ENCODE data around the gene LRG1. TPM values are rescaled to one million over a fixed set of nuclear protein-coding genes. Genes with fewer than 3 reads are reported as not detected.

LRG1 gene
- total RNA-seq, 1 experiment from 2014 or later: 0.08 TPM

- H3K4me3 ChIP-seq (ENCODE audit: low read depth in 2 of 2, low read length in 2 of 2): no peak overlapping the region
- in situ Hi-C loops (cut with HindIII; ENCODE audit: low pct_unique_long_range_greater_than_20kb, low sequenced_read_pairs) (no loop called here), intact Hi-C loops (cut with micrococcal nuclease; ENCODE audit: unreplicated experiment) (no loop called here)
- ChIA-PET POLR2A (no interaction called here), CTCF (interaction anchor here (0.6 to 1.2 kb wide), 7 partner anchors 9 to 54 kb away, joined by 3 to 11 read pairs (median 4); partner anchors contain the start of genes HDGFL2 and PLIN5)
- no peak for TF ChIP-seq TCF7L2 (IDR thresholded peaks at IDR 0.05; ENCODE audit: low read depth, low read length)
- no peak for TF ChIP-seq POLR2AphosphoS5 (IDR thresholded peaks at IDR 0.05; ENCODE audit: low read depth, low read length)
- TF ChIP-seq SIN3A (IDR thresholded peaks at IDR 0.05; ENCODE audit: borderline replicate concordance, insufficient read depth, low read depth, low read length): no peak
- TF ChIP-seq, protein P1, sequence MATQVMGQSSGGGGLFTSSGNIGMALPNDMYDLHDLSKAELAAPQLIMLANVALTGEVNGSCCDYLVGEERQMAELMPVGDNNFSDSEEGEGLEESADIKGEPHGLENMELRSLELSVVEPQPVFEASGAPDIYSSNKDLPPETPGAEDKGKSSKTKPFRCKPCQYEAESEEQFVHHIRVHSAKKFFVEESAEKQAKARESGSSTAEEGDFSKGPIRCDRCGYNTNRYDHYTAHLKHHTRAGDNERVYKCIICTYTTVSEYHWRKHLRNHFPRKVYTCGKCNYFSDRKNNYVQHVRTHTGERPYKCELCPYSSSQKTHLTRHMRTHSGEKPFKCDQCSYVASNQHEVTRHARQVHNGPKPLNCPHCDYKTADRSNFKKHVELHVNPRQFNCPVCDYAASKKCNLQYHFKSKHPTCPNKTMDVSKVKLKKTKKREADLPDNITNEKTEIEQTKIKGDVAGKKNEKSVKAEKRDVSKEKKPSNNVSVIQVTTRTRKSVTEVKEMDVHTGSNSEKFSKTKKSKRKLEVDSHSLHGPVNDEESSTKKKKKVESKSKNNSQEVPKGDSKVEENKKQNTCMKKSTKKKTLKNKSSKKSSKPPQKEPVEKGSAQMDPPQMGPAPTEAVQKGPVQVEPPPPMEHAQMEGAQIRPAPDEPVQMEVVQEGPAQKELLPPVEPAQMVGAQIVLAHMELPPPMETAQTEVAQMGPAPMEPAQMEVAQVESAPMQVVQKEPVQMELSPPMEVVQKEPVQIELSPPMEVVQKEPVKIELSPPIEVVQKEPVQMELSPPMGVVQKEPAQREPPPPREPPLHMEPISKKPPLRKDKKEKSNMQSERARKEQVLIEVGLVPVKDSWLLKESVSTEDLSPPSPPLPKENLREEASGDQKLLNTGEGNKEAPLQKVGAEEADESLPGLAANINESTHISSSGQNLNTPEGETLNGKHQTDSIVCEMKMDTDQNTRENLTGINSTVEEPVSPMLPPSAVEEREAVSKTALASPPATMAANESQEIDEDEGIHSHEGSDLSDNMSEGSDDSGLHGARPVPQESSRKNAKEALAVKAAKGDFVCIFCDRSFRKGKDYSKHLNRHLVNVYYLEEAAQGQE (IDR thresholded peaks at IDR 0.05; ENCODE audit: insufficient read depth in 1 of 2, low read depth in 2 of 2, low read length in 1 of 2): no peak
- no peak for TF ChIP-seq CTCF (IDR thresholded peaks at IDR 0.05)
- no peaks in the 10 kb centered on the region for H3K36me3 ChIP-seq (ENCODE audit: control insufficient read depth, insufficient read depth, low read length)
- no TSS peak for BruUV-seq (replicated peaks)
- no peak overlapping the region for H3K27ac ChIP-seq (ENCODE audit: low read length)
- DNase-seq (ENCODE audit: low read depth, low spot score) (no peak), ATAC-seq (no peak)
- no peaks in the 10 kb centered on the region for H3K4me1 ChIP-seq (ENCODE audit: control insufficient read depth, insufficient read depth, low read length)
- H3K9me3 ChIP-seq (ENCODE audit: control insufficient read depth, insufficient read depth, low read depth, low read length): no peaks in the 10 kb centered on the region
- no peaks in the 10 kb centered on the region for H3K27me3 ChIP-seq (ENCODE audit: control insufficient read depth, insufficient read depth, low read length)
Observed at GRCh38 chr19:4525563-4526002, 14.3 kb downstream of the LRG1 start.

DNA sequence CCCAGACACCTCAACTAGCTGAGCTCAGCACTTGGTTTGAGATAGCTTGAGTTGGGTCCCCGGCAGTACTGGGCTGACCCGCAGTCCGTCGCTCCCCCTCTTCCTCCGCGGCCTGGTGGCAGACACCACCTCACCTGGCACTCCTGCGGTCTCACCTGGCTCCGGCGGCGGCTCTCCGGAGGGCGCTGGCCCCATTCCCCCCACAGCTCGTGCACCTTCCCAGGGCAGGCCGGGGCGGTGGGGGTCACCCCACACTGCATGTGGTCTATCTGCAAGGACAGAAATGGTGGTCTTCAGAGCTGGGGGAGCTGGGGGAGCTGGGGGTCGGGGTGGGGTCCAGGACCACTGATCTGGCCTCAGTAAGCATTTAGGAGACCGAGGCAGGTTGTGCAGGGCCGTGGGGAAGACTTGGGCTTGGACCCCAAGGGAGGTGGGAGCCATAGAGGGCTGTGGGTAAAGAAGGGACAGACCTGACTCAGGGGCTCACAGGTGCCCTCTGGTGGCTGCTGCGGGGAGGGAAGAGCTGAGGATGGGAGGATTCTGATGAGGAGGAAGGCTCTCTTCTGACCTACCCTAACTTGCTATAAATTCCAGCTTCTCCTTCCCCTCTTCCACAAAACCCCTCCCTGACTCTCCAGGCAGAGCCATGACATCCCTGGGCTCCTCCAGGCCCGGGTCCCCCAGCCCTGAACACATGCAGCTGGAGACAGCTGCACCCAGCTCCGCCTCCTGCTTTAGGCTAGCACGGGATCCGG lies 14.9 kb downstream of the LRG1 start:
- ATAC-seq (peak; percentile 80), DNase-seq (ENCODE audit: low read depth, low spot score) (peak; percentile 33)
- no peaks in the 10 kb centered on the region for H3K9me3 ChIP-seq (ENCODE audit: control insufficient read depth, insufficient read depth, low read depth, low read length)
- H3K4me3 ChIP-seq (ENCODE audit: low read depth in 2 of 2, low read length in 2 of 2): no peak overlapping the region
- ChIA-PET POLR2A (no interaction called here), CTCF (interaction anchor here (0.5 to 1.0 kb wide), 8 partner anchors 8 to 801 kb away, joined by 3 to 11 read pairs (median 4); partner anchors contain the start of genes HDGFL2 and PLIN5)
- no peaks in the 10 kb centered on the region for H3K4me1 ChIP-seq (ENCODE audit: control insufficient read depth, insufficient read depth, low read length)
- in situ Hi-C loops (cut with HindIII; ENCODE audit: low pct_unique_long_range_greater_than_20kb, low sequenced_read_pairs) (no loop called here), intact Hi-C loops (cut with micrococcal nuclease; ENCODE audit: unreplicated experiment) (no loop called here)
- no peak overlapping the region for H3K27ac ChIP-seq (ENCODE audit: low read length)
- no peaks in the 10 kb centered on the region for H3K36me3 ChIP-seq (ENCODE audit: control insufficient read depth, insufficient read depth, low read length)
- BruUV-seq (replicated peaks): no TSS peak
- H3K27me3 ChIP-seq (ENCODE audit: control insufficient read depth, insufficient read depth, low read length): no peaks in the 10 kb centered on the region
- TF ChIP-seq SIN3A (IDR thresholded peaks at IDR 0.05; ENCODE audit: borderline replicate concordance, insufficient read depth, low read depth, low read length) (no peak), CTCF (IDR thresholded peaks at IDR 0.05) (peak; percentile 89)
- TF ChIP-seq, protein P1 (IDR thresholded peaks at IDR 0.05; ENCODE audit: insufficient read depth in 1 of 2, low read depth in 2 of 2, low read length in 1 of 2): no peak
